ENCODE measurements around the gene LRRC26.
"Not testable (repeated sequence)": the region's sequence is repeated elsewhere in the genome, so short reads cannot be mapped to it uniquely, and the experiment has no call there.

LRRC26 gene

DNA sequence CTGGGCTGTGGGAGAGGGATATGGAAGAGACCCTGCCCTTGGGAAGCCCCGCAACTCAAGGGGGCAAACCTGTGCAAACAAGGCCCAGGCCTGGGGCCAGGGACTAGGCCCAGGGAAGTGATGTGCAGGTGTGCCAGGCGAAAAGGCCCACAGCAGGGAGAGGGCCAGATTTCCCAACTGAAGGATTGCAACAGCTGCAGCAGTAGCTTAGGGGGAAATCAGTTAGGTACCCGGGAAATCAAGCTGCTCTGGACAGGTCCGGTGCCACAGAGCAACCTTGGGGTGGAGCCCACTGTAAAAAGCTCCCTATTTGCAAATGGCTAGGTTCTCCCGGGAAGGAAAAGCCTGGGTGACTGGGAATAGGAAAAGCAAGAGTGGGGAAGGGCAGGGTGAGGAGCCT, 20.5 kb downstream of the LRRC26 start:
- no peak for DNase-seq

DNA sequence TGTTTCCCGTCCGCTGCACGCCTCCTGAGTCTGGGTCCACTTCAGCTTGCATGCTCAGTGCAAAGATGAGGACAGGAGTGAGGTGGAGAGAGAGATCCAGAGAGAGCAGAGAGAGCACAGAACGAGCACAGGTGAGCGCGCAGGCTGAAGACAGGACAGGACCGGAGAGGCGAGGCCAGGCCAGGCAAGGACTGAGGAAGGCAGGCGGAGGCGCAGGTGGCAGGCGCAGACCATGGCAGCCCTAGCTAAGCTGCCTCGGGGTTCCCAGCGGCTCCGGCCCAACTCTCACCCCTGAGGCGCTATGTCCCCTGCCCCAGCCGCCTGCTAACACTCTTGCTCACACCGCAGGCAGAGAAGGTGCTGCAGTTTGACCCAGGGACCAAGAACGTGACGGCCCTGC, 21.2 kb downstream of the LRRC26 start:
- no peak for DNase-seq

DNA sequence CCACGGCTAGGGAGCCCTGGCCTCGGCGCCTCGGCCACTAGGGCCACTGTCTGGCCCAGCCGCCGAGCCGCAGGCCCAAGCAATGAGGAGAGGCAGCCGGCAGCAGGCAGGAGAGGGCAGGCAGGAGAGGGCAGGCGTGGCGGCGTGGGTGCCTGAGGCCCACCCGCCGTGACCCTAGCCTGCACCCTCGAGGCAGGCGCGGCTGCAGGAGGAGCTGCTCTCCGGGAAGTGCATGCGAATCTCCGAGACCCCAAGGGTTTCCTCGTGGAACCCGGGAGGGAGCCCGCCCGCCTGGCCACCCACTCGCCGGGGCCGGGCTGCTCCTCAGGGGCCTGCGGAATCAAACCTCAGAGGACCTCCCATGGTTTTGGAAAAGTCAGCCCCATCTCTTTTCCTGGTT, 21.6 kb downstream of the LRRC26 start:
- DNase-seq: no peak

DNA sequence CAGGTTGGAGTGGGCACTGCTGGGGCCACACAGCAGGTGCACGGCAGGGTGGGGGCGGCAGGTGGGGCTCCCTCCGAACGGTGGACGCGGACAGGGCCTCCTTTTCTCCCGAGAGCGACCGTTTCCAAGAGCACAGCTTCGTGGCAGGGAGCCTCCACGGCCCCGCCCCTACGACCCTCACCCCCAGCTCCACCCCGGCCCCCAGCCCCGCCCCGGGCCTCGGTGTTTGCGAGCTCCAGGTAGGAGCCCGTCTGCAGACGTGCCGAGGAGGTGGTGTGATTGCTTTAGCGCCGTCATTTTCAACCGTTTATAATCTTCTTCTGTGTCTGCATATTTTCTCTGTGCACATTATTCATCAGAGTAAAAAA, 22.1 kb downstream of the LRRC26 start:
- DNase-seq: no peak

DNA sequence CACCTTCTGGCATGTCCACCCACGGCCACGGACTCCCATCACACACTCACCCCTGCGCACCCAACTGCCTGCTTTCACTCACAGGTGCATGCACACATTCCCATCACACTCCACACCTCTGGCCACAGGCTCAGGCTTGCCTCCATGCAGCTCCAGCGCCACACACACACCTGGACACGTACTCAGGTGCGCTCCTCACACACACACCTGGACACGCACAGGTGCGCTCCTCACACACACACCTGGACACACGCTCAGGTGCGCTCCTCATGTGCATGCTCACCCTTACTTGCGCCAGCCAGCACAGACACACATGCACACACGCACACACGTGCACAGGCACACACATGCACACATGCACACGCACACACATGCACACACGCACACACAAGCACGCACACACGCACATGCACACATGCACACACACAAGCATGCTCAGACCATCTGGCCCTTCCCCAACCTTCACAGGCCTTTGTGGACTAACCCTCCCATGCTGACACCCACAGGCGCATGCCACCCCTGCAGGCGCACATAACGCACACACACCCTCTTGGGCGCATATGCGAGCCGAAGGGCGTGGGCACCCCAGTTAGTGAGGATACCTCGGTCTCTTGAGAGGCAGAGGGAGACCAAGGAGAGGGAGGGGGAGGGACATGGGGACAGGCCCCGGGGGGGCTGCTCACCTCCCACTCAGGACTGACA, 22.6 kb downstream of the LRRC26 start:
- DNase-seq: no peak

DNA sequence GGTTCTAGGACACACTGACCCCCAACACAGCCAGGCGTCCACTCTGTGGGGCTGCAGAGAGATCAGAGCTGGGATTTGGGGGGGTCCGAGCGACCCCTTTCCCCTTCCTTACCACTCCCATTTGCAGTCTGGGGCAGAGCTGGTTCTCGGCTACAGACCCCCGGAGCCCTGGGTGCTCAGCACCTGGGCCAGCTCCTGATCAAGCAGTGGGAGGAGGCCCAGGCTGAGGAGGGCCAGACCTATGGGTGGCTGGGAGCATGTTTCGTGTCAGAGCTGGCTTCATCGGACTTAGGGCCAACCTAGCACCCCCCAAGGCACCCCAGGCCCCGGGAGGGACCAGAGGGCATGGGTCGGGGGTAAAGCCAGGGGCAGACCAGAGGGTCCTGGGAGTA, 23.3 kb downstream of the LRRC26 start:
- DNase-seq: no peak

DNA sequence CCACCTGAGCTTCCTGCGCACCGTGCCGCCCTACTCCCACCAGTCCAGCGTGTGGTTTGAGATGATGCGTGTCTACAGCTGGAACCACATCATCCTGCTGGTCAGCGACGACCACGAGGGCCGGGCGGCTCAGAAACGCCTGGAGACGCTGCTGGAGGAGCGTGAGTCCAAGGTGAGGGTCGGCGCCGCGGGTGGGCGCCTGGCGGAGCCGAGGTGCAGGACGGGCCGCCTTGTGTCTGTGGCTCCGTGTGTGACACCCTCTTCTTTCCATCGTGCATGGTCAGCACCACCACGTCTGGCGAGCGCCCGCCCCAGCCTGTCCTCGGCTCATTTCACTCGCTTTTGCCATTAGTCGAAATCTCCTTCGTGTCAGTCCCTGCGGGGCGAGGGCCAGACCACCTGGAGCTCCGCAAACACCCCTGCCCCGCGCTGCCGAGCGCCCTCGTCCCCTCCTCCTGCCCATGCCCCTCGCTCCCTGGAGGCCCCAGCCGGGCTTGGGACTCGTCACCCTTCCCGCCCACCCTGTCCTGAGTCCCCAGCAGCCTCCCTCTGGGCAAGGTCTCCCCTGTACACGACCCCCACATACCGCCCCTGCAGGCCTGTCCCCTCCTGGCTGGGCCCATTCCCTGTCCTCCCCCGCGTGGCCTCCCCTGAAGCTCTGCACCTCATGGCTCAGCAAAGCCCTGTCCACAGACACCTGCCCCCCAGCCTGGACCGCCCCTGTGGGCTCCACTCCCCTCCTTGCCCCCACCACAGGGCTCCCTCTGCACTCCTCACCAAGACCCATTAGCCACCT, 23.9 kb downstream of the LRRC26 start:
- no peak for DNase-seq

DNA sequence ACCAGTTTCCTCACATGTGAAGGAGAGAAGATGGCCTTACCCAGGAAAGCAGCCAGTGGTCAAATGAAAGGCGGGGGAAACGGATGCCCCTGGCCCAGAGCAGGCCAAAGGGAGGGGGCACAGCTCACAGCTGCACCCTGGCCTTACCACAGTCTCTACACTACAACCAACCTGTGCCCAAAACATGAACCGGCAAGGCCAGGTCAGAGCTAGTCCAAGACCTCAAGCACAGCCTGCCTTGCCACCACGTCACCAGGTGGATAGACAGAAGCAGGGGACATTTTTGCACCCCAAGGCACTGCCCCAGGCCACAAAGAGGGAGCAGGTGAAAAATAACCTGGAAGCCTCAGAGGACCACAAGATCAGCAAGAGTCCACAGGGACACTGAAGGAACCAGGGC, 26.4 kb downstream of the LRRC26 start:
- no peak for DNase-seq

DNA sequence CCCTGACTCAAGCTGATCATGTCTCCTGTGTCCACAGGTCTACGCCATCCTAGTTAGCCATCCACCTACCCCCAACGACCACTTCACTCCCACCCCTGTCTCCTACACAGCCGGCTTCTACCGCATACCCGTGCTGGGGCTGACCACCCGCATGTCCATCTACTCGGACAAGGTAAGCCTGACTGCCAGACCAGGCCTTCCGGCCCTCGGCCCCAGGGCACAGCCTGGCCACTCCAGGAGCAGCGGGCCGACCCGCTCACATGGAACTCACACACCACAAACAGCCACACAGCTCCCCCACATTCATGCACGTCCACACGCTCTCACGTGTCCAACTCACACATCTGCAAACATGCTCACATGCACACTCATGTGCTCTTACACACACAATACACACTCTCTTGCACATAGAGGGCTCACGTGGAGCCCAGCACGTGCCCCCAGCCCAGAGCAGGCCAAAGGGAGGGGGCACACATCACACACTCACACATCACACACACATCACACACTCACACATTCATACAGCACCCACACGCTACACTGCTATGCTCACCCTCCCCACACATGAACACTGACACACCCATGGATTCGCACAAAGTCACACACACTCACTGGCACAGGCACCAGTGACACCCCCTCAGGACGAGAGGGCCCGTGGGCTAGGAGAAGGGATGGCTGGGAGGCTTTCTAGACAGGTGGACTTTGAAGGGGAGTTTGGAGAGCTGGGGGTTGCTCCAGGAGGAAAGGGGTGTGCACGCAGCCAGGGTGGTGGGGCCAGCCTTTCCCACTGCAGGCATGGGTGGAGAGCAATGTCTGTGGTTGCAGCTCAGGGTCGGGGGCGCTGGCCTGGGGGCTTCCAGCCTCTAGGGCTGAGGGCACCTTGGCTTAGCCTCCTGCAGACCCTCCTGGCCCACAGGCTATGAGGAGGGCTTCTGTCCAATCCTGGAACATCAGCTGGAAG, 27.6 kb downstream of the LRRC26 start:
- no peak for DNase-seq

DNA sequence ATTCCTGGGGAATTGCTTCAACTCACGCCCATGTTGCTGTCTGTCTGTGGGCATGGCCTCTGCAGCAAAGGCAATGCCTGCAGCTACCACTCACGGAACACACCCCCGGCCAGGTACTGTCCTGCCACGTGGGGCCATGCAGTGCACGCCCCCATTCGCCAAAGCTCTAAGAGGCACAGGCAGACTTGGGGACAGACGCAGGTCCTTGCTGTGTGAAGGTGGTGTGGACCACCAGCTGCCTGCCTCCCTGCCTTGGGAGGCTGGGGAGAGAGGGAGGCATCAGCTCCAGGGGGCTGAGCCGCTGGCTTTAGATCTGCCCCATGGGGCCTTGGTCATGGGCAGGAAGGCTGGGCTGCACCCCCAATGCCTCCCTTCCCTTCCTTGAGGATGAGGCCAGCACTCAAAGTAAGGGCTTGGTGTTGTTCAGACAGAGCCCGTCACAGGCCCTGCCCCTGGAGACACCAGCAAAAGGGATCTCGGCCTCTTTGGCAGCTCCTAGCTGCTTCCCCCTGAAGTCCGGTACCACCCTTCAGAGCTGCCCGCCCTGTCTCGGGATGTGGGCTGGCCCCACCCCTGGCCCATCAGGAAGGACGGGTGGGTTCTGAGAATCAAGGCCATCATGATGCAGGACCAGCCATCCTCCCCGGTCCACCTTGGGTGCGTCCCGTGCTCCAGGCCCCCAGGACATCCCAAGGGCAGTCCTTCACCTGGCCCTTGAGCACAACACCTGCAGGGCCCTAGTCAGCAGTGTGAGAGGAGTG, 28.6 kb downstream of the LRRC26 start:
- DNase-seq: no peak

DNA sequence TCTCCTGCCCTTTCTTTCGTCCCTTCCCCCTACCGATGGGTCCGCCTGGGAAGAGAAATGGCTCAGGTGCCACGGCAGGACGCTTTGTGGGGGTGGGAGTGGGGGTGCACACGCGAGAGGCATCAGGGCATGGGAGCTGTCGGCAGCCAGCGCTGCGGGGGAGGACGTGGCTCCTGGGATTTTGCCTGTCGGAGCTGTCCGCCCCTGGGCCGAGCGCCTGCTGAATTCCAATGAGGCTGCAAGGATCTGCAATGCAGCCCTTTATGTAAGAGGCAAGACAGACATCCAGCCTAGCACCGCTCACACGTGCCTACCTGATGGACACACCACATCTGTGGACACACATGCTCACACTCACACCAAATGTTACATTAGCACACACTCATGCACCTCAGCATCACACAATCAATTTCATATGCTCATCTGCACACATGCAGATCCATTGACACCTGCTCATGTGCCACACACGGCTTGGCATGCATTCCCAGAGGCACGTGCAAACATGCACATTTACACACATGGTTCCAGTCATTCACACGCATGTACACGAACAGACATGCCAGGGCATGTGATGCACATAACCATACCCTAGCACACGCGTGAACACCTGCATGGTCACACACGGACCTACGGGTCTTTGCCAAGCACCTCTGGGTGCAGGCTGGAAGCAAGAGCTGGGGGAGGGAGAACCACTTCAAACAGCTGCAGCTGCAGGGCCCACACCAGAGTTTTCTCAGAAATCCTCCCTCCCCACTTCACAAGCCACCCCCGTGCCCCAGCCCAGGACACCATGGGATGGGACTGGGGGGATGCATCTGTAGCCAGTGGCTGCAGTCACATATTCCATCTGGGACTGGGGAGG, 29.5 kb downstream of the LRRC26 start:
- DNase-seq: no peak

DNA sequence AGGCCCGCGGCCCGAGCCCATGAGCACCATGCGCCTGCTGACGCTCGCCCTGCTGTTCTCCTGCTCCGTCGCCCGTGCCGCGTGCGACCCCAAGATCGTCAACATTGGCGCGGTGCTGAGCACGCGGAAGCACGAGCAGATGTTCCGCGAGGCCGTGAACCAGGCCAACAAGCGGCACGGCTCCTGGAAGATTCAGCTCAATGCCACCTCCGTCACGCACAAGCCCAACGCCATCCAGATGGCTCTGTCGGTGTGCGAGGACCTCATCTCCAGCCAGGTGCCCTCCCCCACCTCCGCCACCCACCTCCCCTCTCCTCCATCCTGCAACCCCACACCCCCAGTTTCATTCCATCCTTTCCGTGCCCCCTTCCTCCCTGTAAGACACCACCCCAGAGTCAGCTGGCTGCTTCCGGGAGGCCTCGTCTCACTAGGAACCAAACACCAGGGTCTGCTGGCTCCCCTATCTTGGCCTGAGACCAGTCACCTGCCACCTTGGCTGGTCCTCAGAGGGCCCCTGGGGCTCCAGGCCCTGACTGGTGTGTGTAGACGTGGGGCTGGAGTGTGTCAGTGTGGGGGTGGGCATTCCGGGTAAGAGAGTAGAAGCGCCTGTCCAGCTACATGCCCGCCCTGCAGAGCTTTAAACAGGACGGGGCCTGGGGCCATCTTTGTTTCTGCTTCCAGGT, 30.2 kb downstream of the LRRC26 start:
- DNase-seq: no peak

DNA sequence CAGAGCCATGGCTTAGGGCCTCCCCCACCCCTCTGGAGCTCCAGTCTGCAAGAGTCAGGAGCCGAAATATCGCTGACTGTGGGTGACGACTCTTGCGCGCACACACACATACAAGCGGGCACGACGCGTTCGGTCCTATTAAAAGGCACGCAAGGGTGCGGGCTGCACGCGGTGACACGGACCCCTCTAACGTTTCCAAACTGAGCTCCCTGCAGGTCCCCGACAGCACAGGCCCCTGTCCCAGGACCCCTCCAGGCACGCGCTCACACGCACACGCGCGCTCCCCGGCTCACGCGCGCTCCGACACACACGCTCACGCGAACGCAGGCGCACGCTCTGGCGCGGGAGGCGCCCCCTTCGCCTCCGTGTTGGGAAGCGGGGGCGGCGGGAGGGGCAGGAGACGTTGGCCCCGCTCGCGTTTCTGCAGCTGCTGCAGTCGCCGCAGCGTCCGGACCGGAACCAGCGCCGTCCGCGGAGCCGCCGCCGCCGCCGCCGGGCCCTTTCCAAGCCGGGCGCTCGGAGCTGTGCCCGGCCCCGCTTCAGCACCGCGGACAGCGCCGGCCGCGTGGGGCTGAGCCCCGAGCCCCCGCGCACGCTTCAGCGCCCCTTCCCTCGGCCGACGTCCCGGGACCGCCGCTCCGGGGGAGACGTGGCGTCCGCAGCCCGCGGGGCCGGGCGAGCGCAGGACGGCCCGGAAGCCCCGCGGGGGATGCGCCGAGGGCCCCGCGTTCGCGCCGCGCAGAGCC, 31.0 kb downstream of the LRRC26 start, which contains the start of gene GRIN1:
Gene GRIN1 (plus strand): TSS at position 433 of the 746 bp plus-strand sequence. CDS start 333 bp downstream, outside the sequence.
- peak in 1 of 4 experiments; percentile 41 for DNase-seq

DNA sequence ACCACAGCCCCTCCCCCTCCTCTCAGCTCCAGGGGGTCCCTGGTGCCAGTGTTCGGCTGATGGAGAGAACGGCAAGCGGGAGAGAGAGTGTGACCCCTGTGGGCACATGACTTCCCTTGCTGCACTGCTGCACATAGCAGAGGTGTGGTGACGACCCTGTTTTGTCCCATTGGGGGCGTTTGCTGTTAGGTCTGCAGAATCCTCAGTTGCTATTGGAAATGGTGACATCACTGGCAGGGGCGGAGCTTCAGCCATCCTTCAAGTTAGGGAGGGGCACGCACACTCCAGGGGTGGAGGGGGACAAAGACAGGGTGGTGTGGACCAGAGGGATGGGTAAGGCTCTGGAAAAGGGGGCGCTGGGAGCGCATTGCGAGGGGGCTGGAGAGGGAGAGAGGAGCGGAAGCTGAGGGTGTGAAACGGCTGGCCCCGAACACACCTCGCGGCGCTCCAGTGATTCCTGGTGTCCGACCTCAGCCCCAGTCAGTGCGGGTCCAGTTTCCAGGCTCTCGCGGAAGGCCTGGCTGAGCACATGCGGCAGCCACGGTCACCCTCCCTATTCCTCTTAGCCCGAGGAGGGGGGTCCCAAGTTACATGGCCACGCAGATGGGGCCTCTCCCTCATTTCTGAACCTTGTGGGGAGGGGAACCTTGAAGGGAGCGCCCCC, 31.7 kb downstream of the LRRC26 start:
- no peak for DNase-seq

DNA sequence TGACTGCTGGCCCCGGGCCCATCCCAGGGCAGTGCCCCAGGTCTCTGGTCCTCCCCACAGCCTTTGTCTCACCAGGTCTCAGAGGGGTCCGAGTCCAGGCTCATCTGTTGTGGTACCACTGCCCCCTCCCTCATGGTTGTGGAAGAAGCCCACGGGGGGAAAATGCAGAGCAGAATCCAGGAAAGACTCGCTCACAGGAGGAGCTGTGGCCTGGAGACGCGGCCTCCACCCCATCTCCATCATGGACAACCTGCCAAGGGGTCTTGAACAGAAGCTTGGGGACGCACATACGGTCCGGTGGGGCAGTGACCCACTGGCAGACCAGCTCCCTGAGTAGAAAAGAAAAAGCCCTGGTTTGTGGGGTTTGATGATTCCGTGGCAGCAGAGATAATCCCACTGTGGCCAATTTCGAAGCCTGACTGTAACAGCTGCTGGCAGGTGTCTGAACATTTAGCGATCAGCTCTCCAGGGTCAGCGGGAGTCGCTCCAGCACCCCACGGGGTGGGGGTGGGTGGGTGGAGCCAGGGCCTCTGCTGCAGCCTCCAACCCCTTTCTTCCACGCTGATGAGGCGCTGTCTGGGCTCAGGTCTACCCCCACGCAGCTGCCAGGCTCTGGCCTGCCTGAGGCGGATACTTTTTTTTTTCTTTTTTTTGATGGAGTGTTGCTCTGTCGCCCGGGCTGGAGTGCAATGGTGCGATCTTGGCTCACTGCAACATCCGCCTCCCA, 32.8 kb downstream of the LRRC26 start:
- DNase-seq: no peak

DNA sequence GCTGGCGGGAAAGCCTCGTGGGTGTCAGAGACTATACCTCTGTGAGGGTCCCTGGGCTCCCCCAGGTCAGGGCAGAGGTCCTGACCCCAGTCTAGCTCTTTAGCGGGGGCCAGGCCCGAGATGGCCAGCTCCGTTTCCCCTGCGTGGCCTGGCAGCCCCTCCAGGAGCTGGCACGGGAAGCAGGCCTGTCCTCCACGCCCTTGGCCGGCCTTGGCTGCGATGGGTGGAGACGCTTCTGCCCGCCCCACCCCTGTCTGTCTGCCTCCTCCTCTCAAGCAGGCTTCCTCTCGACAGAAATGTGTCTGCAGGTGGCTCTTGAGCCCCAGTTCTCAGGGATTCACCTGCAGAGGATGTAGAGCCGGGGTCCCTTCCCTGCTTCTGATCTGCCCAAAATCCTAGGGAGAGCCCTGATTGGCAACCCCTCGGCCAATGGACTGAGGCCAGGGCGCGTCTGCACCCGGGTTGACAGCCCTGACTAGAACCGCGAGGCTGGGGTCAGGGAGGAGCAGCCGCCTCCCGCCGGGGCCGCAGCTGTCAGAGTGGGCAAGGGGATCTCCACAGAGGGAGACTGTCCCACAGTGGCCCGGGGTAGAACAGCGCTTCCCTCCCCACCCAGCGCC, 33.5 kb downstream of the LRRC26 start:
- no peak for DNase-seq

DNA sequence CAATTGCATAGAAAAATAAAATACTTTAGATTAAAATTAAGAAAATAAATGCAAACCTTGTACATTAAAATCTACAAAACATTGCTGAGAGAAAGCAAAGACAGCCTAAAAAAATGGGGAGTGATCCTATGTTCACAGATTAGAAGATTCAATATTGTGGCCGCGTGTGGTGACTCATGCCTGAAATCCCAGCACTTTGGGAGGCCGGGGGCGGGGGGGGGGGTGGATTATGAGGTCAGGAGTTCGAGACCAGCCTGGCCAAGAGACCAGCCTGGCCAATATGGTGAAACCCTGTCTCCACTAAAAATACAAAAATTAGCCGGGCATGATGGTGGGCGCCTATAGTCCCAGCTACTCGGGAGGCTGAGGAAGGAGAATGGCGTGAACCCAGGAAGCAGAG, 34.7 kb downstream of the LRRC26 start:
- DNase-seq: not testable (repeated sequence)

DNA sequence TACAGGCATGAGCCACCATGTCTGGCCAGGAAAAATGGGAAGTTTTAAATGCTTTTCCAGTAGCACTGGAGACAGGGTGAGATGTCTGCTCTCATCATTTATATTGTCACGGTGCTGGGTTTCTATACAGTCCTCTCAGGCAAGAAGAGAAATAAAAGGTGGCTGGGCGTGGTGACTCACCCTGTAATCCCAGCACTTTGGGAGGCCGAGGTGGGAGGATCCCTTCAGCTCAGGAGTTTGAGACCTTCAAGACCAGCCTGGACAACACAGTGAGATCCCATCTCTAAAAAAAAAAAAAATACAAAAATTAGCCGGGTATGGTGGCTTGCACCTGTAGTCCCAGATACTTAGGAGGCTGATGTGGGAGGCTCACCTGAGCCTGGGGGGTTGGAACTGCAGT, 35.7 kb downstream of the LRRC26 start:
- no peak for DNase-seq

All from activated naive CD4-positive, alpha-beta T cell (primary cell).